ENCODE results near the gene MYOM1.

MYOM1 gene

GRCh38 chr18:3111523-3112240, 108.1 kb downstream of the MYOM1 start:
- TF ChIP-seq POLR2A (IDR thresholded peaks at IDR 0.05; ENCODE audit: low read length) (no peak), GATA1 (IDR thresholded peaks at IDR 0.05; ENCODE audit: low read depth, low read length) (no peak)
- DNase-seq = no peak

GRCh38 chr18:3110034-3110752, 109.6 kb downstream of the MYOM1 start:
- no peak for TF ChIP-seq POLR2A (IDR thresholded peaks at IDR 0.05; ENCODE audit: low read length)
- no peak for TF ChIP-seq GATA1 (IDR thresholded peaks at IDR 0.05; ENCODE audit: low read depth, low read length)
- no peak for DNase-seq

DNA sequence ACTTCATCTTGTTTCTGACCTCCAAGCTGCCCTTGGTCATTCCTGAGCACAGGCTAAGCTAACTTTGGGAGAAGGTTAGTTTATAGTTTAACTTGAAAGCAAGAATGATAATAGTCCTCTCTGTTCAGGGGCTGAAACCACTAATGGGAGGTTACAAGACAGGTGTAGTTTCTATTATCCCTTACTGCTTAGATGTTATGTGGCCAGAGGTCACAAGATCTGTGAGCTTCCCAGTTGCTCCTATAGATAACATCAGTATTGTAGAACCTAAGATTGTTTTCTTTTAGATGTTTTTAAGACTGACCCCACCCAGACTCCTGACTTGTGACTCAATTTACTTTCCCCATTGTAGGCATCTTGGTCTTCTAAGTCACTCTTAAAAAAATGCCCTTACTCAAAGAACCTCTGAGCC, 112.0 kb downstream of the MYOM1 start:
- no peak for TF ChIP-seq GATA1 (IDR thresholded peaks at IDR 0.05; ENCODE audit: low read depth, low read length)
- no peak for TF ChIP-seq POLR2A (IDR thresholded peaks at IDR 0.05; ENCODE audit: low read length)
- DNase-seq = no peak

- DNase-seq = no peak
- TF ChIP-seq POLR2A (IDR thresholded peaks at IDR 0.05; ENCODE audit: low read length) = no peak
- no peak for TF ChIP-seq GATA1 (IDR thresholded peaks at IDR 0.05; ENCODE audit: low read depth, low read length)
Measured at GRCh38 chr18:3104190-3105054, 115.3 kb downstream of the MYOM1 start.

DNA sequence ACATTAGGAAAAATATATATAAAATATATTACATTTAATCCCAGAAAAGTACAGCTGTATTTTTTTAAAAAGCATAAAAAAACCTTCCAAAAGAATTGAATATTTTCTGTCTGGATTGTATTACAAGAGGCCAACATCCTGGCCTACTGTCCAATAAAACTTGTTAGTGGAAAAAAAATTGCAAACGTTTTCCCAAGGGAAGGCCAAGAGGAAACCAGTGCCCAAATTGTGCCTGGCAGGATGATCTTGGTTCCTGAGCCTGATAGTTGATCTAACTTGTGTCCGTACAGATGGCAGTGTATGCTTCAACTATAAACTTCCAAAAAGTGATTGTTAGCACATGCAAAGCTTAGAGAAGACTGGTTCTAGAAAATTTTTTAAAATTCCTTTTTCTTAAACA, 116.2 kb downstream of the MYOM1 start:
- DNase-seq = no peak
- TF ChIP-seq POLR2A (IDR thresholded peaks at IDR 0.05; ENCODE audit: low read length) = no peak
- TF ChIP-seq GATA1 (IDR thresholded peaks at IDR 0.05; ENCODE audit: low read depth, low read length) = no peak

DNA sequence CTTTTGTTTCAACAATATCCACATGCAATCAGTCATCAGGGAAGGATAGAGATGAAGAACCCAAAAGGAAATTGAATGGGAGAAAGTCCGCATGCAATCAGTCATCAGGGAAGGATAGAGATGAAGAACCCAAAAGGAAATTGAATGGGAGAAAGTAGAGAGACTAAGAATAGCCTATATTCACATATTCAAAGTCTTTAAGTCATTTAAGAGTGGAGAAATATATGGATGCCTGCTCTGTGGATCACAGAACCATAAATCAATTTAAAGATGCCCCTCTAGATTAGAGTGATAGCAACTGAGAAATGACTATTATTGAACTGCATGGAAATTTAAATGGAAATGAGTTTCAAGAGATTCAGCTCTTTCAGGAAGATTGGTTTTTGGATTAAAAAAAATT, 116.8 kb downstream of the MYOM1 start:
- TF ChIP-seq GATA1 (IDR thresholded peaks at IDR 0.05; ENCODE audit: low read depth, low read length) (no peak), POLR2A (IDR thresholded peaks at IDR 0.05; ENCODE audit: low read length) (no peak)
- DNase-seq = no peak

- DNase-seq = no peak
- TF ChIP-seq POLR2A (IDR thresholded peaks at IDR 0.05; ENCODE audit: low read length) (no peak), GATA1 (IDR thresholded peaks at IDR 0.05; ENCODE audit: low read depth, low read length) (no peak)
Measured at GRCh38 chr18:3100498-3101132, 119.2 kb downstream of the MYOM1 start.

DNA sequence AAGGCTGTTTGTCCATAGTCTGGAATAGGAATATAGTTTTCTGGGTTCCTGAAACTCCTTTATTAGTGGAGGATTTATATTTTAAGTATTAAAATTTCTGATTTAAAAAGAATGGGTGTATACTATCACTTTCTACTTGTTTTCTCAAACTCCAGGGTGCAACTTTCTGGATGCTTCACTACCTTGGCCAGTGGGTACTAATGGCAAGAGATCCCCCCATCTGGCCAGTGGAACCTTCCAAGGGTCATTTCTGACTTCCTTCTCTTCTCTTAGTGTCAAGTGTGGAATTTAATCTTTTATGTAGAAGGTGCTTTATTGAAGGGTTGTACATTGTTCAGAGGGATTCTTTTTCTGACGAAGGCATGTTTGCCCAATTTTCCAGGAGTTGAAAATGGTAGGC, 120.4 kb downstream of the MYOM1 start:
- no peak for DNase-seq
- no peak for TF ChIP-seq GATA1 (IDR thresholded peaks at IDR 0.05; ENCODE audit: low read depth, low read length)
- TF ChIP-seq POLR2A (IDR thresholded peaks at IDR 0.05; ENCODE audit: low read length) = no peak

- no peak for TF ChIP-seq POLR2A (IDR thresholded peaks at IDR 0.05; ENCODE audit: low read length)
- no peak for TF ChIP-seq GATA1 (IDR thresholded peaks at IDR 0.05; ENCODE audit: low read depth, low read length)
- DNase-seq = no peak
Measured at GRCh38 chr18:3097082-3097481, 122.7 kb downstream of the MYOM1 start.

DNA sequence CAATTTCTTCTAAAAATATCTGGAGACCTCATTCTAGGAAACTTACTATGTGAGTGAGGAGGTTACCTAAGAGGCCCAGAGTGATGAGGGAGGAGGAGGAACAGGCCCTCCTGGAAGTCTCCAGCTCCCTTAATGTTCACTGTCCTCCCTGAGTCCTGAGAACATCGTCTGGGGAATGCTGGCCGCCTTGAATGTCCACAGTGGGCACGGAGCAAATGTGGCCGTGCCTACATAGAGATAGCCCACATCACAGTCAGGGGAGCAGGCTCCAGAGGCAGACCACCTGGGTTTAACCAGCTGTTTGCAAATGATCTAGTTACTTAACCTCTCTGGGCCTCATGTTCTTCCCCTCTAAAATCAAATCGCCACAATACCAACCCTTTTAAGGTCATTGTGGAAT, 123.8 kb downstream of the MYOM1 start:
- TF ChIP-seq POLR2A (IDR thresholded peaks at IDR 0.05; ENCODE audit: low read length) = no peak
- no peak for TF ChIP-seq GATA1 (IDR thresholded peaks at IDR 0.05; ENCODE audit: low read depth, low read length)

DNA sequence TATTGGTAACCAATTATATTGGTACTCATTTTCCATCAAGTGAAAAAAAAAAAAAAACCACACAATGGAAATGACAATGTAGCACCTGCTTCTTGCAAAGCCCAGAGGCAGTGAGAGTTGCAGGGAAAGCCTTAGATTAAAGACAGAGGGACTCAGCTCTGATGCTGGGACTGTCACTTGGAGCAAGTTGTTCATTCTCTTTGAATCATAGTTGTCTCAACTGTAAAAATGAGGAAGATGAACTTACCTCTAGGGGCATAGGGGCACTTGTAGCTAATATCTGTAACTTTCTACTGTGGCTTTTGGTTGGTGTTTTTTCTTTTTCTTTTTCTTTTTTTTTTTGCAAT, 125.5 kb downstream of the MYOM1 start:
- DNase-seq = no peak
- TF ChIP-seq GATA1 (IDR thresholded peaks at IDR 0.05; ENCODE audit: low read depth, low read length) (no peak), POLR2A (IDR thresholded peaks at IDR 0.05; ENCODE audit: low read length) (no peak)

More for the DNA sequence above, 123.8 kb downstream of the MYOM1 start:
- DNase-seq = no peak

- TF ChIP-seq POLR2A (IDR thresholded peaks at IDR 0.05; ENCODE audit: low read length) (no peak), GATA1 (IDR thresholded peaks at IDR 0.05; ENCODE audit: low read depth, low read length) (no peak)
- no peak for DNase-seq
Measured at GRCh38 chr18:3093624-3094337, 126.0 kb downstream of the MYOM1 start.

GRCh38 chr18:3092727-3093126, 127.0 kb downstream of the MYOM1 start:
- DNase-seq = no peak
- no peak for TF ChIP-seq GATA1 (IDR thresholded peaks at IDR 0.05; ENCODE audit: low read depth, low read length)
- TF ChIP-seq POLR2A (IDR thresholded peaks at IDR 0.05; ENCODE audit: low read length) = no peak
